ENCODE data around the gene RABGAP1L. TPM values are rescaled to one million over a fixed set of nuclear protein-coding genes. Genes with fewer than 3 reads are reported as not detected.

Gene RABGAP1L
- total RNA-seq, 1 experiment from 2014 or later = 76.9 TPM

GRCh38 chr1:174971902-174972301 lies 812.6 kb downstream of the RABGAP1L start (continued):
- TF ChIP-seq AR (CRISPR knock-in tag; IDR thresholded peaks at IDR 0.05) (no peak), FOXK1 (CRISPR knock-in tag; IDR thresholded peaks at IDR 0.05) (no peak), HMGXB4 (CRISPR knock-in tag; IDR thresholded peaks at IDR 0.05) (no peak), NR3C1 (CRISPR knock-in tag; conservative IDR thresholded peaks at IDR 0.05; ENCODE audit: low read depth) (no peak), ATF3 (CRISPR knock-in tag; conservative IDR thresholded peaks at IDR 0.05) (no peak), ZNF671 (CRISPR knock-in tag; IDR thresholded peaks at IDR 0.05) (no peak)

GRCh38 chr1:174974711-174975119 lies 815.4 kb downstream of the RABGAP1L start:
- Mint-ChIP-seq H3K4me1 (peaks cover 2% of the 10 kb centered on the region; the same call in 1 of the 2 replicates), H3K27ac (no peak overlapping the region), H3K9me3 (no peaks in the 10 kb centered on the region), H3K4me3 (no peak overlapping the region), H3K36me3 (peaks cover 72% of the 10 kb centered on the region), H3K27me3 (ENCODE audit: low read depth) (no peaks in the 10 kb centered on the region)
- ChIA-PET POLR2A (no interaction called here), CTCF (no interaction called here)
- DNase-seq (ENCODE audit: low spot score) = no peak
- ATAC-seq = no peak
- TF ChIP-seq FOXP1 (CRISPR knock-in tag; IDR thresholded peaks at IDR 0.05; ENCODE audit: borderline replicate concordance) (no peak), ZNF121 (CRISPR knock-in tag; IDR thresholded peaks at IDR 0.05) (no peak), JAZF1 (CRISPR knock-in tag; IDR thresholded peaks at IDR 0.05) (no peak), GABPB1 (CRISPR knock-in tag; IDR thresholded peaks at IDR 0.05) (no peak), MYBL2 (CRISPR knock-in tag; IDR thresholded peaks at IDR 0.05) (no peak), ELF4 (CRISPR knock-in tag; IDR thresholded peaks at IDR 0.05; ENCODE audit: low read depth) (no peak), TEAD1 (CRISPR knock-in tag; IDR thresholded peaks at IDR 0.05) (no peak), KAT7 (CRISPR knock-in tag; IDR thresholded peaks at IDR 0.05; ENCODE audit: borderline replicate concordance) (no peak), ATF3 (CRISPR knock-in tag; conservative IDR thresholded peaks at IDR 0.05) (no peak), ZNF317 (CRISPR knock-in tag; IDR thresholded peaks at IDR 0.05; ENCODE audit: borderline replicate concordance, low read depth) (no peak), JUN (CRISPR knock-in tag; IDR thresholded peaks at IDR 0.05) (no peak), TCF7 (CRISPR knock-in tag; IDR thresholded peaks at IDR 0.05; ENCODE audit: low read depth) (no peak), MLX (CRISPR knock-in tag; IDR thresholded peaks at IDR 0.05) (no peak), ZSCAN18 (CRISPR knock-in tag; IDR thresholded peaks at IDR 0.05) (no peak), ZNF263 (CRISPR knock-in tag; IDR thresholded peaks at IDR 0.05; ENCODE audit: low read depth) (no peak), ZNF671 (CRISPR knock-in tag; IDR thresholded peaks at IDR 0.05) (no peak), ARID4B (CRISPR knock-in tag; IDR thresholded peaks at IDR 0.05; ENCODE audit: borderline replicate concordance) (no peak), ZNF416 (CRISPR knock-in tag; IDR thresholded peaks at IDR 0.05) (no peak), AR (CRISPR knock-in tag; IDR thresholded peaks at IDR 0.05) (no peak)
